HepG2 (cell line): Measurements from ENCODE around the gene SH2B2. TPM values are rescaled to one million over a fixed set of nuclear protein-coding genes. Genes with fewer than 3 reads are reported as not detected.
A peak's percentile ranks its signal among the peaks of the same experiment; 100 is the strongest.

Source experiments
- ETV5 ChIP-seq: IDR thresholded peaks from 2 replicates; pipeline ENCODE4 v1.6.1; 2018; ENCODE audit warnings: missing biosample characterization, missing genetic modification reagents, inconsistent platforms, borderline replicate concordance
- ETV6 ChIP-seq: sonication (generic); formaldehyde crosslinking; conservative IDR thresholded peaks from 2 replicates; pipeline ENCODE4 v1.4.0; 2020; ENCODE audit warnings: missing genetic modification reagents
- HNF4G ChIP-seq, 2 experiments: sonication (generic) in 1 of 2; formaldehyde crosslinking in 1 of 2; IDR thresholded peaks; 2 replicates each; pipeline versions ENCODE4 v1.4.0 to v1.6.1; 2011 to 2020; ENCODE audit warnings: borderline replicate concordance in 2 of 2, low read depth in 2 of 2, mild to moderate bottlenecking in 2 of 2, low read length in 1 of 2, missing genetic modification reagents in 1 of 2, moderate library complexity in 1 of 2
- KDM6A ChIP-seq: IDR thresholded peaks from 2 replicates; pipeline ENCODE4 v1.6.1; 2016; ENCODE audit warnings: low read depth
- RBM39 ChIP-seq: fragments of 200-400 bp; formaldehyde crosslinking; IDR thresholded peaks from one replicate; pipeline ENCODE4 v1.6.1; 2018; ENCODE audit warnings: antibody characterized with exemption, mild to moderate bottlenecking, low read depth, low read length; ENCODE audit not compliant: poor library complexity, severe bottlenecking
- RORA ChIP-seq: sonication (generic); formaldehyde crosslinking; IDR thresholded peaks from 2 replicates; pipeline ENCODE4 v1.5.0; 2020; ENCODE audit warnings: mild to moderate bottlenecking, missing genetic modification reagents, moderate library complexity
- SOX5 ChIP-seq: IDR thresholded peaks from 2 replicates; pipeline ENCODE4 v1.6.1; 2016; ENCODE audit warnings: borderline replicate concordance
- THAP9 ChIP-seq: sonication (generic); formaldehyde crosslinking; IDR thresholded peaks from 2 replicates; pipeline ENCODE4; 2020; ENCODE audit warnings: missing genetic modification reagents, mild to moderate bottlenecking, borderline replicate concordance
- TP53 ChIP-seq: sonication (generic); formaldehyde crosslinking; conservative IDR thresholded peaks from 2 replicates; pipeline ENCODE4 v1.4.0; 2020; ENCODE audit warnings: missing genetic modification reagents
- TRAFD1 ChIP-seq: sonication (generic); formaldehyde crosslinking; IDR thresholded peaks from 2 replicates; pipeline ENCODE4 v1.5.1; 2020; ENCODE audit warnings: missing genetic modification reagents, mild to moderate bottlenecking, borderline replicate concordance
- ZBTB40 ChIP-seq, 2 experiments: fragments of 450-650 bp in 1 of 2; sonication (generic) in 1 of 2; formaldehyde crosslinking in 1 of 2; IDR thresholded peaks; 2 replicates each; pipeline versions ENCODE4 v1.6.1 to v1.8.0; 2016 to 2022; ENCODE audit warnings: antibody characterized with exemption in 1 of 2, mild to moderate bottlenecking in 1 of 2, missing genetic modification reagents in 1 of 2
- ZNF12 ChIP-seq: sonication (generic); formaldehyde crosslinking; IDR thresholded peaks from 2 replicates; pipeline ENCODE4 v1.5.0; 2020; ENCODE audit warnings: missing genetic modification reagents
- ZNF460 ChIP-seq: sonication (generic); formaldehyde crosslinking; IDR thresholded peaks from 2 replicates; pipeline ENCODE4 v1.5.1; 2020; ENCODE audit warnings: missing genetic modification reagents, mild to moderate bottlenecking, borderline replicate concordance
- ZSCAN29 ChIP-seq: sonication (generic); formaldehyde crosslinking; conservative IDR thresholded peaks from 2 replicates; pipeline ENCODE4 v1.4.0; 2020; ENCODE audit warnings: mild to moderate bottlenecking, missing genetic modification reagents
- polyA plus RNA-seq, 8 experiments: library from polyadenylated mRNA; depleted of rRNA in 3 of 8; stranded (reverse) in 7 of 8; unstranded in 1 of 8; fragments of >200 nt; fragmentation: Illumina TruSeq in 4 of 8; extraction: Trizol in 4 of 8; gene quantifications; 2 replicates each; pipeline versions ENCODE4 v1.2.1 to v1.2.3, GENCODE V29; 2011 to 2016; ENCODE audit warnings: low read depth in 4 of 8, missing spikeins in 1 of 8, mixed read lengths in 1 of 8; ENCODE audit not compliant: insufficient read depth in 1 of 8
- total RNA-seq, 5 experiments: library from RNA; depleted of rRNA; stranded (reverse); fragments of >200 nt; fragmentation: Illumina TruSeq; extraction: Trizol; gene quantifications; 2 replicates each; pipeline ENCODE4 v1.2.3, GENCODE V29; 2016; ENCODE audit warnings: low read depth in 1 of 5

SH2B2 gene
- total and polyA plus RNA-seq, 2 of the 13 experiments (the other 11 are each of a cell fraction or from before 2014, with no cell fraction given) = 0.46 to 1.3 TPM

- TF ChIP-seq ZBTB40 (IDR thresholded peaks at IDR 0.05) = no peak
- peak; percentile 89 for TF ChIP-seq ZBTB40 (CRISPR knock-in tag; IDR thresholded peaks at IDR 0.05)
- TF ChIP-seq ZNF460 (CRISPR knock-in tag) = peak; percentile 32; the same call in 1 of the 2 replicates
- TF ChIP-seq RBM39 = no peak
- TF ChIP-seq ZSCAN29 (CRISPR knock-in tag) = peak; percentile 94
- no peak for TF ChIP-seq RORA (CRISPR knock-in tag)
- no peak for TF ChIP-seq TRAFD1
- peak; percentile 99 for TF ChIP-seq ETV5 (CRISPR knock-in tag)
- TF ChIP-seq THAP9 = peak; percentile 43; the same call in 1 of the 2 replicates
- peak; percentile 79 for TF ChIP-seq SOX5 (CRISPR knock-in tag)
- peak; percentile 79; the same call in 1 of the 2 replicates for TF ChIP-seq HNF4G (IDR thresholded peaks at IDR 0.05; ENCODE audit: borderline replicate concordance, low read depth, low read length)
- peak; percentile 98 for TF ChIP-seq HNF4G (CRISPR knock-in tag; IDR thresholded peaks at IDR 0.05; ENCODE audit: borderline replicate concordance, low read depth)
- TF ChIP-seq TP53 (CRISPR knock-in tag) = 0 out of 2 replicates have a peak, but pooled peaks have one; percentile 79
- 0 out of 2 replicates have a peak, but pooled peaks have one; percentile 14 for TF ChIP-seq ZNF12
- peak; percentile 92 for TF ChIP-seq KDM6A (CRISPR knock-in tag)
- TF ChIP-seq ETV6 (CRISPR knock-in tag) = no peak
Measured at GRCh38 chr7:102258073-102258748, 28.5 kb upstream of the SH2B2 start (continued).
